ENCODE measurements around the gene SLCO2B1. TPM values are rescaled to one million over a fixed set of nuclear protein-coding genes. Genes with fewer than 3 reads are reported as not detected.

The SLCO2B1 gene
- total RNA-seq, 2 experiments from 2014 or later = not detected

- Mint-ChIP-seq H3K36me3 (ENCODE audit: low read depth) (no peaks in the 10 kb centered on the region), H3K4me1 (ENCODE audit: low read depth) (no peaks in the 10 kb centered on the region), H3K4me3 (no peak overlapping the region), H3K27me3 (no peaks in the 10 kb centered on the region), H3K27ac (no peak overlapping the region), H3K9me3 (peaks cover 2% of the 10 kb centered on the region)
- DNase-seq (no peak), ATAC-seq (no peak)
- intact Hi-C loops (cut with micrococcal nuclease) = no loop called here
- POLR2A ChIA-PET = interaction anchor here (0.6 kb wide), 1 partner anchor 8 kb away, joined by 3 read pairs; no protein-coding TSS in a partner anchor
- TF ChIP-seq CTCF (IDR thresholded peaks at IDR 0.05) = no peak
- CTCF ChIA-PET = interaction anchor here (1.2 to 1.4 kb wide), 2 partner anchors 20 to 45 kb away, joined by 5 to 6 read pairs; no protein-coding TSS in a partner anchor
Measured at GRCh38 chr11:75160220-75160757, 9.4 kb downstream of the SLCO2B1 start.

GRCh38 chr11:75160880-75161279, 10.0 kb downstream of the SLCO2B1 start:
- ChIA-PET POLR2A (no interaction called here), CTCF (interaction anchor here (1.4 kb wide), 1 partner anchor 44 kb away, joined by 6 read pairs; no protein-coding TSS in a partner anchor)
- TF ChIP-seq CTCF (IDR thresholded peaks at IDR 0.05) = no peak
- Mint-ChIP-seq H3K27me3 (no peaks in the 10 kb centered on the region), H3K27ac (no peak overlapping the region), H3K4me3 (no peak overlapping the region), H3K4me1 (ENCODE audit: low read depth) (no peaks in the 10 kb centered on the region), H3K36me3 (ENCODE audit: low read depth) (no peaks in the 10 kb centered on the region), H3K9me3 (peaks cover 2% of the 10 kb centered on the region)
- intact Hi-C loops (cut with micrococcal nuclease) = no loop called here
- no peak for ATAC-seq
- no peak for DNase-seq

- DNase-seq (no peak), ATAC-seq (no peak)
- Mint-ChIP-seq H3K4me1 (ENCODE audit: low read depth) (no peaks in the 10 kb centered on the region), H3K27ac (no peak overlapping the region), H3K27me3 (no peaks in the 10 kb centered on the region), H3K36me3 (ENCODE audit: low read depth) (no peaks in the 10 kb centered on the region), H3K4me3 (no peak overlapping the region), H3K9me3 (peaks cover 2% of the 10 kb centered on the region)
- TF ChIP-seq CTCF (IDR thresholded peaks at IDR 0.05) = no peak
- CTCF ChIA-PET = interaction anchor here (1.0 to 1.1 kb wide), 2 partner anchors 22 to 43 kb away, joined by 3 read pairs; no protein-coding TSS in a partner anchor
- intact Hi-C loops (cut with micrococcal nuclease) = no loop called here
- POLR2A ChIA-PET = no interaction called here
Measured at GRCh38 chr11:75161506-75162095, 10.7 kb downstream of the SLCO2B1 start.

GRCh38 chr11:75162954-75163353, 12.0 kb downstream of the SLCO2B1 start:
- no peak for TF ChIP-seq CTCF (IDR thresholded peaks at IDR 0.05)
- ChIA-PET CTCF (interaction anchor here (1.4 to 2.4 kb wide), 3 partner anchors 43 to 85 kb away, joined by 5 to 8 read pairs (median 5); no protein-coding TSS in a partner anchor), POLR2A (interaction anchor here (0.6 to 1.0 kb wide), 2 partner anchors 57 to 80 kb away, joined by 3 read pairs; no protein-coding TSS in a partner anchor)
- intact Hi-C loops (cut with micrococcal nuclease) = no loop called here
- Mint-ChIP-seq H3K27me3 (no peaks in the 10 kb centered on the region), H3K4me1 (ENCODE audit: low read depth) (no peaks in the 10 kb centered on the region), H3K9me3 (peaks cover 2% of the 10 kb centered on the region), H3K27ac (no peak overlapping the region), H3K4me3 (no peak overlapping the region), H3K36me3 (ENCODE audit: low read depth) (no peaks in the 10 kb centered on the region)
- no peak for DNase-seq
- ATAC-seq = no peak
